Activated gamma-delta T cell treated with anti-CD3 and anti-CD28 coated beads, Interleukin-2, amount 50 U/mL, for 16 hours (primary cell): Measurements from ENCODE around the gene CEP164.
"Not testable (repeated sequence)": the region's sequence is repeated elsewhere in the genome, so short reads cannot be mapped to it uniquely, and the experiment has no call there.

Experiments used
- DNase-seq: peaks from one replicate; pipeline ENCODE4 v3.0.0-alpha.2; 2020; ENCODE audit warnings: low read depth

Gene CEP164

GRCh38 chr11:117442049-117442868, 114.6 kb downstream of the CEP164 start:
- DNase-seq: no peak

- no peak for DNase-seq
These were observed 115.2 kb downstream of the CEP164 start for GRCh38 chr11:117442869-117443239.

- no peak for DNase-seq
These were observed 115.9 kb downstream of the CEP164 start for GRCh38 chr11:117443266-117444186.

- DNase-seq: no peak
These were observed 116.6 kb downstream of the CEP164 start for GRCh38 chr11:117444256-117444655.

GRCh38 chr11:117444711-117445658, 117.3 kb downstream of the CEP164 start:
- DNase-seq: no peak

GRCh38 chr11:117449111-117449693, 121.5 kb downstream of the CEP164 start:
- no peak for DNase-seq

- no peak for DNase-seq
These were observed 126.4 kb downstream of the CEP164 start for GRCh38 chr11:117453886-117454563.

GRCh38 chr11:117454564-117454917, 126.9 kb downstream of the CEP164 start:
- DNase-seq: no peak

- no peak for DNase-seq
These were observed 128.5 kb downstream of the CEP164 start for GRCh38 chr11:117456027-117456720.

GRCh38 chr11:117456721-117457029, 129.0 kb downstream of the CEP164 start:
- not testable (repeated sequence) for DNase-seq

- DNase-seq: no peak
These were observed 129.6 kb downstream of the CEP164 start for GRCh38 chr11:117457031-117457785.

- no peak for DNase-seq
These were observed 130.2 kb downstream of the CEP164 start for GRCh38 chr11:117457835-117458234.

- DNase-seq: no peak
These were observed 130.8 kb downstream of the CEP164 start for GRCh38 chr11:117458275-117459122.

GRCh38 chr11:117459123-117459978, 131.7 kb downstream of the CEP164 start:
- DNase-seq: no peak

- no peak for DNase-seq
These were observed 132.3 kb downstream of the CEP164 start for GRCh38 chr11:117459979-117460300.

GRCh38 chr11:117461396-117462182, 133.9 kb downstream of the CEP164 start:
- no peak for DNase-seq

GRCh38 chr11:117462183-117462863, 134.7 kb downstream of the CEP164 start:
- DNase-seq: no peak
